Caco-2 (cell line): ENCODE results near the gene VPS33A. TPM values are rescaled to one million over a fixed set of nuclear protein-coding genes. Genes with fewer than 3 reads are reported as not detected.

Experiments
- BruUV-seq: library from RNA; stranded (reverse); fragments of 400-500 nt; replicated peaks from 2 replicates; lab custom pipeline; 2021; lab: Mats Ljungman, UMichigan
- CTCF ChIA-PET: fragments of 300-600 bp; sonication (Branson Sonifier 250); formaldehyde crosslinking; loops from one replicate; lab custom pipeline; 2022; ENCODE audit warnings: antibody characterized with exemption; lab: Charles Lee
- POLR2A ChIA-PET: fragments of 300-600 bp; sonication (Branson Sonifier 250); formaldehyde crosslinking; loops from one replicate; lab custom pipeline; 2022; ENCODE audit warnings: antibody characterized with exemption; lab: Charles Lee
- DNase-seq, 2 experiments: peaks; one replicate each; pipeline versions ENCODE4 v3.0.0 to v3.0.0-alpha.2; 2020 to 2022
- H3K27me3 ChIP-seq: replicated peaks from 2 replicates; pipeline ENCODE4 v1.6.0; 2011; ENCODE audit warnings: low read length; ENCODE audit not compliant: control insufficient read depth, insufficient read depth
- H3K36me3 ChIP-seq: 2 replicates; pipeline ENCODE4 v1.5.1; 2011; ENCODE audit warnings: low read length; ENCODE audit not compliant: control insufficient read depth, insufficient read depth
- H3K4me1 ChIP-seq: fragments of 250-450 bp; sonication (Bioruptor Pico); 2 replicates; pipeline ENCODE4 v1.5.1; 2020; ENCODE audit warnings: mild to moderate bottlenecking
- H3K4me3 ChIP-seq: 2 replicates; pipeline ENCODE4 v1.5.1; 2011; ENCODE audit warnings: low read depth, mild to moderate bottlenecking, control low read depth, low read length
- H3K9me3 ChIP-seq: fragments of 250-450 bp; sonication (Bioruptor Pico); 2 replicates; pipeline ENCODE4 v1.5.1; 2020; ENCODE audit warnings: mild to moderate bottlenecking, moderate library complexity
- H3K27ac Mint-ChIP-seq: one replicate; pipeline ENCODE4 v1.8.0; 2022; ENCODE audit warnings: mixed read lengths; ENCODE audit not compliant: unreplicated experiment
- H3K27me3 Mint-ChIP-seq: one replicate; pipeline ENCODE4 v1.8.0; 2022; ENCODE audit warnings: mixed read lengths; ENCODE audit not compliant: insufficient read depth, unreplicated experiment
- H3K36me3 Mint-ChIP-seq: one replicate; pipeline ENCODE4 v1.8.0; 2022; ENCODE audit warnings: mild to moderate bottlenecking, mixed read lengths; ENCODE audit not compliant: insufficient read depth, unreplicated experiment
- H3K4me1 Mint-ChIP-seq: one replicate; pipeline ENCODE4 v1.8.0; 2022; ENCODE audit warnings: low read depth, mixed read lengths; ENCODE audit not compliant: unreplicated experiment
- H3K4me3 Mint-ChIP-seq: one replicate; pipeline ENCODE4 v1.8.0; 2022; ENCODE audit warnings: mild to moderate bottlenecking, moderate library complexity, mixed read lengths; ENCODE audit not compliant: unreplicated experiment
- H3K9me3 Mint-ChIP-seq: one replicate; pipeline ENCODE4 v1.8.0; 2022; ENCODE audit warnings: mixed read lengths; ENCODE audit not compliant: unreplicated experiment
- CTCF ChIP-seq, 2 experiments: fragments of 200-600 bp in 1 of 2; IDR thresholded peaks; 1 replicate in 1 of 2; 2 replicates in 1 of 2; pipeline versions ENCODE4 v1.5.1 to v1.8.0; 2011 to 2022; ENCODE audit warnings: antibody characterized with exemption in 1 of 2, control low read depth in 1 of 2, inconsistent platforms in 1 of 2, low read depth in 1 of 2, low read length in 1 of 2, mild to moderate bottlenecking in 1 of 2, moderate library complexity in 1 of 2; ENCODE audit not compliant: insufficient read depth in 1 of 2, severe bottlenecking in 1 of 2, unreplicated experiment in 1 of 2
- intact Hi-C: fragments of 100-400 bp; cut with micrococcal nuclease; formaldehyde crosslinking; loops from one replicate; pipeline ENCODE4 v1.10.0; 2022; ENCODE audit not compliant: unreplicated experiment
- total RNA-seq: library from RNA; stranded (reverse); gene quantifications from 2 replicates; pipeline ENCODE4 v1.2.3, GENCODE V29; 2022

The VPS33A gene
- total RNA-seq, 1 experiment from 2014 or later: 36.5 TPM

GRCh38 chr12:122202017-122202416 is 64.3 kb downstream of the VPS33A start:
- Mint-ChIP-seq H3K4me1 (peaks cover 7% of the 10 kb centered on the region), H3K36me3 (peaks cover 30% of the 10 kb centered on the region), H3K27me3 (no peaks in the 10 kb centered on the region), H3K27ac (no peak overlapping the region), H3K4me3 (peak overlapping the region; percentile 16), H3K9me3 (no peaks in the 10 kb centered on the region)
- H3K4me1 ChIP-seq: peaks cover 9% of the 10 kb centered on the region; the same call in 1 of the 2 replicates
- H3K27me3 ChIP-seq: no peaks in the 10 kb centered on the region
- no peak overlapping the region for H3K4me3 ChIP-seq
- no peaks in the 10 kb centered on the region for H3K9me3 ChIP-seq
- no peak for TF ChIP-seq CTCF (IDR thresholded peaks at IDR 0.05; ENCODE audit: insufficient read depth in 1 of 2, low read depth in 1 of 2, low read length in 1 of 2, severe bottlenecking in 1 of 2, unreplicated experiment in 1 of 2)
- H3K36me3 ChIP-seq: no peaks in the 10 kb centered on the region
- intact Hi-C loops: loop anchor here (2.0 kb wide), 1 partner anchor 21 kb away; no protein-coding TSS in a partner anchor
- no TSS peak for BruUV-seq
- no peak for DNase-seq
- CTCF ChIA-PET: interaction anchor here (0.6 kb wide), 1 partner anchor 78 kb away, joined by 3 read pairs; no protein-coding TSS in a partner anchor
- POLR2A ChIA-PET: no interaction called here

GRCh38 chr12:122201381-122201780 is 64.9 kb downstream of the VPS33A start:
- Mint-ChIP-seq H3K9me3 (no peaks in the 10 kb centered on the region), H3K4me3 (peak overlapping the region; percentile 16), H3K27ac (no peak overlapping the region), H3K27me3 (no peaks in the 10 kb centered on the region), H3K36me3 (peaks cover 25% of the 10 kb centered on the region), H3K4me1 (peaks cover 7% of the 10 kb centered on the region)
- H3K27me3 ChIP-seq: no peaks in the 10 kb centered on the region
- ChIA-PET CTCF (no interaction called here), POLR2A (no interaction called here)
- no peaks in the 10 kb centered on the region for H3K36me3 ChIP-seq
- no peaks in the 10 kb centered on the region for H3K9me3 ChIP-seq
- no TSS peak for BruUV-seq
- no peak overlapping the region for H3K4me3 ChIP-seq
- no peak for DNase-seq
- H3K4me1 ChIP-seq: peaks cover 9% of the 10 kb centered on the region; the same call in 1 of the 2 replicates
- TF ChIP-seq CTCF (IDR thresholded peaks at IDR 0.05; ENCODE audit: insufficient read depth in 1 of 2, low read depth in 1 of 2, low read length in 1 of 2, severe bottlenecking in 1 of 2, unreplicated experiment in 1 of 2): no peak
- intact Hi-C loops: no loop called here

GRCh38 chr12:122200541-122201175 is 65.6 kb downstream of the VPS33A start:
- Mint-ChIP-seq H3K27ac (no peak overlapping the region), H3K27me3 (no peaks in the 10 kb centered on the region), H3K9me3 (peaks cover 5% of the 10 kb centered on the region), H3K4me3 (no peak overlapping the region), H3K4me1 (peaks cover 7% of the 10 kb centered on the region), H3K36me3 (peaks cover 18% of the 10 kb centered on the region)
- H3K27me3 ChIP-seq: no peaks in the 10 kb centered on the region
- no peaks in the 10 kb centered on the region for H3K36me3 ChIP-seq
- CTCF ChIA-PET: no interaction called here
- TF ChIP-seq CTCF (IDR thresholded peaks at IDR 0.05; ENCODE audit: insufficient read depth in 1 of 2, low read depth in 1 of 2, low read length in 1 of 2, severe bottlenecking in 1 of 2, unreplicated experiment in 1 of 2): peak in 1 of 2 experiments; percentile 14
- intact Hi-C loops: no loop called here
- H3K4me3 ChIP-seq: no peak overlapping the region
- no TSS peak for BruUV-seq
- H3K4me1 ChIP-seq: peaks cover 9% of the 10 kb centered on the region; the same call in 1 of the 2 replicates
- POLR2A ChIA-PET: no interaction called here
- no peaks in the 10 kb centered on the region for H3K9me3 ChIP-seq
- DNase-seq: no peak
